HL-60 (cell line): ENCODE results near the gene XPR1.

Source experiments
- DNase-seq, 2 experiments: peaks; one replicate each; pipeline ENCODE4 v3.0.0-alpha.2; 2010 to 2020; ENCODE audit warnings: low read depth in 1 of 2, low spot score in 1 of 2
- H3K27ac ChIP-seq: fragments of 250-450 bp; sonication (Bioruptor Pico); replicated peaks from 2 replicates; pipeline ENCODE4 v1.5.1; 2020; ENCODE audit warnings: mild to moderate bottlenecking, moderate library complexity
- H3K27me3 ChIP-seq: fragments of 250-450 bp; sonication (Bioruptor Pico); 2 replicates; pipeline ENCODE4 v1.5.1; 2021; ENCODE audit warnings: mild to moderate bottlenecking, moderate library complexity; ENCODE audit not compliant: insufficient read depth, poor library complexity, severe bottlenecking
- H3K4me3 ChIP-seq: replicated peaks from 2 replicates; pipeline ENCODE4 v1.5.1; 2011; ENCODE audit warnings: mild to moderate bottlenecking, control low read depth, low read length; ENCODE audit not compliant: insufficient read depth
- GABPA ChIP-seq: IDR thresholded peaks from 2 replicates; pipeline ENCODE4 v1.6.1; 2012; ENCODE audit warnings: low read depth
- POLR2AphosphoS5 ChIP-seq: IDR thresholded peaks from 2 replicates; pipeline ENCODE4 v1.6.1; 2012; ENCODE audit warnings: low read depth
- SPI1 ChIP-seq: IDR thresholded peaks from 2 replicates; pipeline ENCODE4 v1.6.1; 2012; ENCODE audit warnings: low read depth, mild to moderate bottlenecking, borderline replicate concordance
- TF ChIP-seq, protein P1 (sequence below): IDR thresholded peaks from one replicate; pipeline ENCODE4 v1.5.1; 2011; ENCODE audit warnings: low read length, control low read depth, inconsistent platforms; ENCODE audit not compliant: insufficient read depth
- TF ChIP-seq, protein P2 (sequence below): IDR thresholded peaks from 2 replicates; pipeline ENCODE4 v1.6.1; 2012; ENCODE audit warnings: low read depth; ENCODE audit not compliant: insufficient replicate concordance

XPR1 gene

DNA sequence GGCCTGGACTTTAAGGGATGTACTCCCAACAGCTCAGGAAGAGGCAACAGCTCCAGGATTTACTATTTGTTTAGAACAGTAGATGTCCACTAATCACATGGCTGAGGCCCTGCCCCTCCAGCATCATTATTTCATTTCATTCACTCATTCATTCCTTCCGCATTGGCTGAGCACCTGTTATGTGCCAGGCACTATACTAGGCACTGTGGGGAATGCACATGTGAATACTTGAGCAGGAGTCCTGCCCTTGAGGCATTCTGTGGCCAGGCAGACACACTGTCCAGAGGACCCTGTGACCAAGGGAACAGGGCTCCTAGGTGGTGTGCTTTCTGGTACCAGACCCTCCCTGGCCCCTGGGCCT is 305.2 kb downstream of the XPR1 start:
- DNase-seq, result no peak
- H3K27ac ChIP-seq, result no peak overlapping the region
- TF ChIP-seq GABPA, result no peak
- H3K27me3 ChIP-seq, result no peaks in the 10 kb centered on the region
- no peak overlapping the region for H3K4me3 ChIP-seq

DNA sequence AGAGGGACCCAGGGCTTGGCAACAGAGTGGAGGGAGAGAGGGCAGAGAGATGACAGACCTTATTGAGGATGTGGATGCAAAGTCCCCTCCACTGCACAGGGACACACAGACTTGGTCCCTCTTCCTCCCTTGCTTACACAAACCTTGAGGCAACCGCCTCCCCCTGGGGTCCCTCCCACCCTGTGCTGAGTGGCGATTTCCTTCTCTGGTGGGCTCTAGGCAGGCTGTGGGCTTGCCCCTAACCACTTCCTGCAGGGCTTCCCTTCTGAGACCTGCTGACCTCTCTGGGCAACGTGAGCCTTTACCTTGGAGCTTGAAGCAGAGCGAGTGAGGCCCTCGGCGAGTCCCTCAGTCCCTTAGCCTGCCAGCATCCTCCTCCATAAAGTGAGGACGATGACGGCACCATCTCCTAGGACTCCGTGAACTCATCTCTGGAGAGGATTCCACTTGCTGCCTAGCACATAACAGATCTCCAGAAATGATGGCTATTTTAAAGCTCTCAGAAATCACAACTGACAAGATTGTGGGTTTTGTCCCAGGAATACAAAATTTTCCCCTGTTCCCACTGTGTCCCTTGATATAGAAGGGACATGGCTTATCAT is 305.9 kb downstream of the XPR1 start:
- Histone ChIP-seq H3K27ac (no peak overlapping the region), H3K4me3 (no peak overlapping the region), H3K27me3 (no peaks in the 10 kb centered on the region)
- no peak for DNase-seq
- TF ChIP-seq GABPA, result no peak
- TF ChIP-seq, protein P1, sequence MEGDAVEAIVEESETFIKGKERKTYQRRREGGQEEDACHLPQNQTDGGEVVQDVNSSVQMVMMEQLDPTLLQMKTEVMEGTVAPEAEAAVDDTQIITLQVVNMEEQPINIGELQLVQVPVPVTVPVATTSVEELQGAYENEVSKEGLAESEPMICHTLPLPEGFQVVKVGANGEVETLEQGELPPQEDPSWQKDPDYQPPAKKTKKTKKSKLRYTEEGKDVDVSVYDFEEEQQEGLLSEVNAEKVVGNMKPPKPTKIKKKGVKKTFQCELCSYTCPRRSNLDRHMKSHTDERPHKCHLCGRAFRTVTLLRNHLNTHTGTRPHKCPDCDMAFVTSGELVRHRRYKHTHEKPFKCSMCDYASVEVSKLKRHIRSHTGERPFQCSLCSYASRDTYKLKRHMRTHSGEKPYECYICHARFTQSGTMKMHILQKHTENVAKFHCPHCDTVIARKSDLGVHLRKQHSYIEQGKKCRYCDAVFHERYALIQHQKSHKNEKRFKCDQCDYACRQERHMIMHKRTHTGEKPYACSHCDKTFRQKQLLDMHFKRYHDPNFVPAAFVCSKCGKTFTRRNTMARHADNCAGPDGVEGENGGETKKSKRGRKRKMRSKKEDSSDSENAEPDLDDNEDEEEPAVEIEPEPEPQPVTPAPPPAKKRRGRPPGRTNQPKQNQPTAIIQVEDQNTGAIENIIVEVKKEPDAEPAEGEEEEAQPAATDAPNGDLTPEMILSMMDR, result no peak

DNA sequence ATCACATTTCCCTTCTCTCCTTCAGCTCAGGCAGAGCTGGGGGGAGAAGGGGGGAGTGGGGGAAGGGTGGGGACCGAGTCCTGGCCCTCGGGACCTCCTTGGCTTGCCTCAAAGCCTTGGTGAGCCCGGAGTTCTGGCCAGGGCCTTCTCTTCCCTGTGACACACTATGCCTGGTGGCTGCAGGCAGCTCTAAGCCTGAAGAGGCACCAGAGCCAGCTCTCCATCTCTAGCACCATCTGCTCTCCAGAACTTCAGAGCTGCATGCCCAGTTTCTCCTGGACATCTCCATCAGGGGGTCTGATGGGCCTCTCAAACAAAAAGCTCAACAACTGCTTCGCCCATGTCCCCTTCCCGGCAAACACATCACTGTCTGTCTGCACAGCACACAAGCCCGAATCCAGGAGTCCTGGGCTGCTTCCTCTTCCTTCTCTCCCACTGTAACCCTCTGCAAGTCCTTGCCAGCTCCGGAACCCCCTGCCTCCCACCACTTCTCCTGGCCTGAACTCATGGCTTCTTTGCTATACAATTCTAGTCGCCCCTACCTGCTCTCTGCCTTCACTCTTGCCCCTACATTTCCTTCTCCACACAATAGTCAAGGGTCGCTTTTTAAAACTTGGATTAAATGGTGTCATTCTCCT is 307.4 kb downstream of the XPR1 start:
- no peak for DNase-seq
- Histone ChIP-seq H3K4me3 (no peak overlapping the region), H3K27ac (no peak overlapping the region), H3K27me3 (no peaks in the 10 kb centered on the region)
- TF ChIP-seq, protein P1, result no peak
- TF ChIP-seq GABPA, result no peak
- TF ChIP-seq, protein P2, sequence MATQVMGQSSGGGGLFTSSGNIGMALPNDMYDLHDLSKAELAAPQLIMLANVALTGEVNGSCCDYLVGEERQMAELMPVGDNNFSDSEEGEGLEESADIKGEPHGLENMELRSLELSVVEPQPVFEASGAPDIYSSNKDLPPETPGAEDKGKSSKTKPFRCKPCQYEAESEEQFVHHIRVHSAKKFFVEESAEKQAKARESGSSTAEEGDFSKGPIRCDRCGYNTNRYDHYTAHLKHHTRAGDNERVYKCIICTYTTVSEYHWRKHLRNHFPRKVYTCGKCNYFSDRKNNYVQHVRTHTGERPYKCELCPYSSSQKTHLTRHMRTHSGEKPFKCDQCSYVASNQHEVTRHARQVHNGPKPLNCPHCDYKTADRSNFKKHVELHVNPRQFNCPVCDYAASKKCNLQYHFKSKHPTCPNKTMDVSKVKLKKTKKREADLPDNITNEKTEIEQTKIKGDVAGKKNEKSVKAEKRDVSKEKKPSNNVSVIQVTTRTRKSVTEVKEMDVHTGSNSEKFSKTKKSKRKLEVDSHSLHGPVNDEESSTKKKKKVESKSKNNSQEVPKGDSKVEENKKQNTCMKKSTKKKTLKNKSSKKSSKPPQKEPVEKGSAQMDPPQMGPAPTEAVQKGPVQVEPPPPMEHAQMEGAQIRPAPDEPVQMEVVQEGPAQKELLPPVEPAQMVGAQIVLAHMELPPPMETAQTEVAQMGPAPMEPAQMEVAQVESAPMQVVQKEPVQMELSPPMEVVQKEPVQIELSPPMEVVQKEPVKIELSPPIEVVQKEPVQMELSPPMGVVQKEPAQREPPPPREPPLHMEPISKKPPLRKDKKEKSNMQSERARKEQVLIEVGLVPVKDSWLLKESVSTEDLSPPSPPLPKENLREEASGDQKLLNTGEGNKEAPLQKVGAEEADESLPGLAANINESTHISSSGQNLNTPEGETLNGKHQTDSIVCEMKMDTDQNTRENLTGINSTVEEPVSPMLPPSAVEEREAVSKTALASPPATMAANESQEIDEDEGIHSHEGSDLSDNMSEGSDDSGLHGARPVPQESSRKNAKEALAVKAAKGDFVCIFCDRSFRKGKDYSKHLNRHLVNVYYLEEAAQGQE, result no peak
- TF ChIP-seq SPI1, result no peak
- no peak for TF ChIP-seq POLR2AphosphoS5

DNA sequence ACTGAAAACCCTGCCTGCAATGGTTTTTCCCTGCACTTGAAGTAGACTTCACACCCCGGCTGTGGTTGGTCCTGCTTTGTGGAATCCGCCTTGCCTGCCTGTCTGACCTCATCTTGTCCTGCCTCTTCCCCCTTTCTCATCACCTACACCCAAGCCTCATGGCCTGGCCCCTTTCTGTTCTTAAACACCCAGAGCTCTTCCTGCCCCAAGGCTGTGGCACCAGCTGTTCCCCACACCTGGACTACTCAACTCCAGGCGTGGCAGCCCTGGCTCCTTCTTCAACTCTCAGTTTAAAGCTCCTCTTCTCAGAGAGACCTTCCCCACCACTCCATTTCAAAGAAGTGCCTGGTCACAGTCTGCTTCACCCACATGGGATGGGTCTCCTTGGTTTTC is 307.9 kb downstream of the XPR1 start:
- Histone ChIP-seq H3K27me3 (no peaks in the 10 kb centered on the region), H3K4me3 (no peak overlapping the region), H3K27ac (no peak overlapping the region)
- no peak for TF ChIP-seq GABPA
- TF ChIP-seq, protein P1, result no peak
- no peak for TF ChIP-seq POLR2AphosphoS5
- no peak for TF ChIP-seq SPI1
- TF ChIP-seq, protein P2, result no peak
- DNase-seq, result no peak
